ENCODE data around the gene NEDD4L.

- TF ChIP-seq CTCF (optimal IDR thresholded peaks at IDR 0.05 in 1 of 3, IDR thresholded peaks at IDR 0.05 in 1 of 3, conservative IDR thresholded peaks at IDR 0.05 in 1 of 3; ENCODE audit: extremely low read depth in 1 of 3, insufficient read depth in 2 of 3, low read length in 3 of 3) (no peak), EZH2 (IDR thresholded peaks at IDR 0.05; ENCODE audit: low read length) (no peak)
These were observed 357.2 kb downstream of the NEDD4L start for GRCh38 chr18:58401191-58401590.

All from keratinocyte (primary cell).